Lung (tissue), 12 donors: Measurements from ENCODE around the gene SPATS2. TPM values are rescaled to one million over a fixed set of nuclear protein-coding genes. Genes with fewer than 3 reads are reported as not detected.

Source experiments
- ATAC-seq: fragments of 200-7000 bp; cut with Tn5 transposase; one replicate; pipeline ENCODE4 v1.9.1; 2020; ENCODE audit warnings: moderate number of reproducible peaks; ENCODE audit not compliant: insufficient read depth, low FRiP score
- DNase-seq, 3 donors: peaks; one replicate each; pipeline ENCODE4 v3.0.0-alpha.2; 2013 to 2017
- H3K27ac ChIP-seq, 2 donors: one replicate each; pipeline ENCODE4 v1.5.1; 2013; ENCODE audit warnings: mild to moderate bottlenecking in 2 of 2, moderate library complexity in 2 of 2, control low read depth in 1 of 2, inconsistent platforms in 1 of 2, low read depth in 1 of 2, low read length in 1 of 2
- H3K27me3 ChIP-seq, 3 donors: one replicate each; pipeline ENCODE4 v1.5.1; 2013; ENCODE audit warnings: low read length in 2 of 3; ENCODE audit not compliant: control insufficient read depth in 3 of 3, insufficient read depth in 3 of 3
- H3K36me3 ChIP-seq, 4 donors: one replicate each; pipeline ENCODE4 v1.5.1; 2013; ENCODE audit warnings: low read length in 4 of 4, mild to moderate bottlenecking in 1 of 4, moderate library complexity in 1 of 4; ENCODE audit not compliant: control insufficient read depth in 4 of 4, insufficient read depth in 4 of 4
- H3K4me1 ChIP-seq, 5 donors: one replicate each; pipeline ENCODE4 v1.5.1; 2013; ENCODE audit warnings: low read length in 5 of 5, mild to moderate bottlenecking in 2 of 5, moderate library complexity in 1 of 5; ENCODE audit not compliant: control insufficient read depth in 5 of 5, insufficient read depth in 5 of 5
- H3K4me3 ChIP-seq: one replicate; pipeline ENCODE4 v1.5.1; 2013; ENCODE audit warnings: mild to moderate bottlenecking, control low read depth, moderate library complexity
- H3K9ac ChIP-seq, 2 donors: one replicate each; pipeline ENCODE4 v1.5.1; 2013; ENCODE audit warnings: low read length in 2 of 2, control low read depth in 1 of 2; ENCODE audit not compliant: insufficient read depth in 1 of 2
- H3K9me3 ChIP-seq, 4 donors: one replicate each; pipeline ENCODE4 v1.5.1; 2013; ENCODE audit warnings: low read length in 3 of 4, mild to moderate bottlenecking in 1 of 4, moderate library complexity in 1 of 4; ENCODE audit not compliant: control insufficient read depth in 4 of 4, insufficient read depth in 3 of 4
- CTCF ChIP-seq: IDR thresholded peaks from 2 replicates; pipeline ENCODE4 v1.5.1; 2012; ENCODE audit warnings: mild to moderate bottlenecking; ENCODE audit errors: control extremely low read depth, extremely low read depth
- WGBS, 2 donors: extraction: QIAGEN DNeasy Blood & Tissue Kit; methylation state at CpG; one replicate each; pipeline ENCODE4 v1.1.7; 2013; 5-methylcytosine and 5-hydroxymethylcytosine counted together
- polyA plus RNA-seq, 2 donors: library from polyadenylated mRNA; stranded (reverse); fragments of 200-250 nt; gene quantifications; one replicate each; pipeline ENCODE4 v1.2.1, GENCODE V29; 2013
- total RNA-seq, 2 donors: library from RNA; depleted of rRNA in 1 of 2; stranded (reverse); fragments of >200 nt in 1 of 2; gene quantifications; one replicate each; pipeline ENCODE4 v1.2.1, GENCODE V29; 2014 to 2021
- donor health status: control.
- donor health status: control.
- donor health status: Bipolar disorder and iron deficiency.
- donor health status: healthy.
- donor health status: DM: yes; HTN: yes; CAD: no.

SPATS2 gene
- total and polyA plus RNA-seq, 4 donors = 6.6 to 48.8 (median 10.0) TPM

DNA sequence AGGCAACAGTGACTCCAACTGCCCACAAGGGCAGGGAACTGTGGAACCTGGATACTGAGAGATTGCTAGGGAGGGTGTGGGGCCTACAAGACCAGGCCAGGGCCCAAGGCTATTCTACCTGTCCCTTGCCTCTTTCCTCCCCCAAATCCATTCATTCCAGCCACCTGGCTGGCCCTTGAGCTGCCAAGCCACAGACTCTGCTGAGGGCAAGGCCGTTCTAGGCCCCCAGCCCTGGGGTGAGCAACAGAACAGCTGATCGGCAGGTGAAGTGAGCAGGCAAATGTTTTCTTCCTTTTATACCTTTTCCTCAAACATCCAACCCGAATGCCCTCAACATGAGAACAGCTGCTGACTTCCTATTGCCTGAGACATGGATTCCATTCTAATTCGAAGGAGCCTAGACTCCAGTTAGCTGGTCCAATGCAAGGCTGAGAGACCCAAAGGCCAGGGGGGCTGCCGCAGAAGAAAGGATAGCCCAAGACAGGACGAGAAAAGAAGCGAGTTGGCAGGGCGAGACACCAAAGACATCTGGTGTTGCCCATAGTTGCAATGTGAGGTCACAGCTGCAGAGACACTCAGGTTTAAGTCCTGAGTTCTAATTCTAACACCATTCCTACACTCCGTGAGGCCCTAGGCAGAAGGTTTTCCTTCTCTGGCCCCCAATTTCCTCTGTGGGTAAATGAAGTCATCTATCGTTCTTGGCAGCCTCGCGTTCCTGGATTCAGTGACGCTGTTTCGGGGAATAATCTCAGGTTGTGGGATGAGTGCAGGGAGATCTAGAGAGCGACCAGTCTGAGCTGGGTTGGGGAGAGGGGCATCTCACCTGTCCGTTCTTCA lies 31.9 kb upstream of the SPATS2 start:
- DNase-seq = no peak
- Histone ChIP-seq H3K4me1 (peaks cover 0 to 14% (median 5%) of the 10 kb centered on the region in 5 donors), H3K27me3 (peaks cover 7 to 68% (median 56%) of the 10 kb centered on the region in 3 donors), H3K4me3 (no peak overlapping the region), H3K9ac (no peak overlapping the region), H3K36me3 (peaks cover 0 to 3% (median 0%) of the 10 kb centered on the region in 4 donors), H3K27ac (no peak overlapping the region), H3K9me3 (peaks cover 0 to 3% (median 0%) of the 10 kb centered on the region in 4 donors)
- no peak for ATAC-seq
- WGBS, 2 donors = 44 to 60% methylated on average over 16 of the region's 16 CpGs
- TF ChIP-seq CTCF = no peak

GRCh38 chr12:49335955-49336644 lies 31.2 kb upstream of the SPATS2 start:
- H3K9me3 ChIP-seq = peaks cover 0 to 3% (median 0%) of the 10 kb centered on the region in 4 donors
- H3K9ac ChIP-seq = no peak overlapping the region
- no peak for TF ChIP-seq CTCF
- no peaks in the 10 kb centered on the region for H3K36me3 ChIP-seq
- H3K27ac ChIP-seq = no peak overlapping the region
- peaks cover 7 to 75% (median 63%) of the 10 kb centered on the region in 3 donors for H3K27me3 ChIP-seq
- WGBS, 2 donors = 8 to 13% methylated on average over 63 to 72 of the region's 72 CpGs
- peaks cover 0 to 14% (median 5%) of the 10 kb centered on the region in 5 donors for H3K4me1 ChIP-seq
- no peak for DNase-seq
- no peak for ATAC-seq
- H3K4me3 ChIP-seq = no peak overlapping the region

DNA sequence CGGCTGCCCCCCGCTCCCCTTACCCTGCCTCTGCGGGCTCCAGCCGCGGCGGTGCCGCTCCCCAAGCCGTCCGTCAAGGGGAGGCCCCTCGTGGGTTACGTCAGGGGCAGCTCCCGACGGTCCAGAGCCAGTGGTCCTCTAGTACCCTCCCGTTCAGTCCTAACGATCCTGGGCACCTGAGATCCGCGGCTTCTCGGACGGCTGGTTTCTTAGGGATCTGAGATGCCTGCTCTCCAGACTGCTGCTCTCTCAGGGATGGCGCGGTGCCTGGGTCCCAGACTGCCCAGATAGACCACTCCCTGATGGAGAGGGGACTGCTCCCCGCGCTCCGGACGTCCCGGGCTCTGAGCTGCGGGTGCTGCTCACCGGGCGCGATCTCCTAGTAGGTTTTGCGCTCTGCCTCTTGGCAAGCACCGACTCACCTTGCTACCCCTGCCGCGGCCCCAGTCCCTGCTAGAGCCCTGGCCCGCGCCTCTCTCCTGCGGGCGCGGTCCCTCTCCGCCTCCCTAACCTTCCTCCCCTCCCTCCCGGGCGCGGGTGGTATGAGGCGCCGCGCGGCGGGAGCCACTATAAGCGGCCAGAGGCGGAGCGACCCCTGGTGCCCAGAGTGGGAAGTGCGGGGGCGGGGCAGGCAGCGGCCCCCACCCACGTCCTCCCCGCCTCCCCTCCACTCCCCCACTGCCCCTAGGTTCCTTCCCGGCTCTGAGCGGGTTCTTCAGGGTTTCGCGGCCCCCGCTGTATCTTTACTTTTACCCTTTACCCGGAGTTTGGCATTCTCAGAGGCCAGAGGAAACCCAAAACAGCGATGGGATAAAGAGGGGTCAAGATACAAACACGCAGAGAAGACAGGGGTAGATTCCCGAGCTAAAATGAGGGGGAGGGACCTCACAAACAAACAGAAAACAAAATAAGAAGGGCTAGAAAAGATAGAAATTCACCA lies 30.3 kb upstream of the SPATS2 start, which contains the start of gene C1QL4:
Gene C1QL4 (minus strand): TSS at position 544 of the 940 bp plus-strand sequence. CDS start 711 bp downstream, outside the sequence.
- DNase-seq = peak; percentile 79 to 89 (median 84)
- no peak within 1 kb of the TSS for H3K9ac ChIP-seq
- no peak within 1 kb of the TSS for H3K27ac ChIP-seq
- peak; percentile 50 for TF ChIP-seq CTCF
- H3K4me1 ChIP-seq = peaks cover 0 to 14% (median 5%) of the 10 kb centered on the region in 5 donors
- peaks cover 0 to 3% (median 0%) of the 10 kb centered on the region in 4 donors for H3K9me3 ChIP-seq
- no peaks in the 10 kb centered on the region for H3K36me3 ChIP-seq
- peak; percentile 88 for ATAC-seq
- 3% methylated on average over 53 to 65 of the region's 65 CpGs for WGBS, 2 donors
- H3K4me3 ChIP-seq = no peak within 1 kb of the TSS
- H3K27me3 ChIP-seq = peaks cover 7 to 82% (median 66%) of the 10 kb centered on the region in 3 donors
